HL-60 (cell line): ENCODE data around the gene TMEM201.

Source experiments
- DNase-seq, 2 experiments: peaks; one replicate each; pipeline ENCODE4 v3.0.0-alpha.2; 2010 to 2020; ENCODE audit warnings: low read depth in 1 of 2, low spot score in 1 of 2
- H3K27ac ChIP-seq: fragments of 250-450 bp; sonication (Bioruptor Pico); replicated peaks from 2 replicates; pipeline ENCODE4 v1.5.1; 2020; ENCODE audit warnings: mild to moderate bottlenecking, moderate library complexity
- H3K27me3 ChIP-seq: fragments of 250-450 bp; sonication (Bioruptor Pico); 2 replicates; pipeline ENCODE4 v1.5.1; 2021; ENCODE audit warnings: mild to moderate bottlenecking, moderate library complexity; ENCODE audit not compliant: insufficient read depth, poor library complexity, severe bottlenecking
- H3K4me3 ChIP-seq: replicated peaks from 2 replicates; pipeline ENCODE4 v1.5.1; 2011; ENCODE audit warnings: mild to moderate bottlenecking, control low read depth, low read length; ENCODE audit not compliant: insufficient read depth
- CTCF ChIP-seq: IDR thresholded peaks from one replicate; pipeline ENCODE4 v1.5.1; 2011; ENCODE audit warnings: low read length, control low read depth, inconsistent platforms; ENCODE audit not compliant: insufficient read depth
- GABPA ChIP-seq: IDR thresholded peaks from 2 replicates; pipeline ENCODE4 v1.6.1; 2012; ENCODE audit warnings: low read depth
- POLR2AphosphoS5 ChIP-seq: IDR thresholded peaks from 2 replicates; pipeline ENCODE4 v1.6.1; 2012; ENCODE audit warnings: low read depth
- REST ChIP-seq: IDR thresholded peaks from 2 replicates; pipeline ENCODE4 v1.6.1; 2012; ENCODE audit warnings: low read depth; ENCODE audit not compliant: insufficient replicate concordance
- SPI1 ChIP-seq: IDR thresholded peaks from 2 replicates; pipeline ENCODE4 v1.6.1; 2012; ENCODE audit warnings: low read depth, mild to moderate bottlenecking, borderline replicate concordance

Gene TMEM201

GRCh38 chr1:9598316-9598700 is 9.6 kb downstream of the TMEM201 start:
- H3K27me3 ChIP-seq: no peaks in the 10 kb centered on the region
- H3K4me3 ChIP-seq: no peak overlapping the region
- H3K27ac ChIP-seq: no peak overlapping the region
- no peak for DNase-seq
- TF ChIP-seq GABPA (no peak), REST (no peak), SPI1 (no peak), CTCF (no peak), POLR2AphosphoS5 (no peak)

DNA sequence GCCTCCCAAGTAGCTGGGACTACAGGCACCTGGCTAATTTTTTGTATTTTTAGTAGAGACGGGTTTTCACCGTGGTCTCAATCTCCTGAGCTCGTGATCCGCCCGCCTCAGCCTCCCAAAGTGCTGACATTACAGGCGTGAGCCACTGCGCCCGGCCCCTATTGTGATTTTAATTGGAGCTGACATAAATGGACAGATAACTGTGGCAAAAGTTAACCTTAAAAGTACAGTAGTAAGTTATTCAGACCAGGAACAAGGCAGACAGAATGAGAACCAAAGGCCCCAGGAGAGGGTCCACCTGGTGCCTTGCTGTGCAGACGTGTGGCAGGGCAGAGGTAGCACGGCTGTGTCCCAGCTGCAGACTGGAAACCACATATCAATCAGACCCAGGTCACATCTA is 11.0 kb downstream of the TMEM201 start:
- H3K4me3 ChIP-seq: no peak overlapping the region
- no peak overlapping the region for H3K27ac ChIP-seq
- no peaks in the 10 kb centered on the region for H3K27me3 ChIP-seq
- no peak for DNase-seq
- no peak for TF ChIP-seq REST
- TF ChIP-seq POLR2AphosphoS5: no peak
- TF ChIP-seq CTCF: no peak
- no peak for TF ChIP-seq SPI1
- no peak for TF ChIP-seq GABPA

GRCh38 chr1:9600861-9601834 is 12.4 kb downstream of the TMEM201 start:
- no peaks in the 10 kb centered on the region for H3K27me3 ChIP-seq
- H3K27ac ChIP-seq: no peak overlapping the region
- no peak overlapping the region for H3K4me3 ChIP-seq
- TF ChIP-seq CTCF (no peak), POLR2AphosphoS5 (no peak), SPI1 (no peak), REST (no peak), GABPA (no peak)
- no peak for DNase-seq
